Activated CD4-positive, CD25-positive, alpha-beta regulatory T cell (primary cell): ENCODE results near the gene HS2ST1.
"Not testable (repeated sequence)": the region's sequence is repeated elsewhere in the genome, so short reads cannot be mapped to it uniquely, and the experiment has no call there.

ENCODE experiments used
- DNase-seq, 4 experiments: peaks; one replicate each; lab custom pipeline; 2025; lab: John Stamatoyannopoulos, UW

The HS2ST1 gene

DNA sequence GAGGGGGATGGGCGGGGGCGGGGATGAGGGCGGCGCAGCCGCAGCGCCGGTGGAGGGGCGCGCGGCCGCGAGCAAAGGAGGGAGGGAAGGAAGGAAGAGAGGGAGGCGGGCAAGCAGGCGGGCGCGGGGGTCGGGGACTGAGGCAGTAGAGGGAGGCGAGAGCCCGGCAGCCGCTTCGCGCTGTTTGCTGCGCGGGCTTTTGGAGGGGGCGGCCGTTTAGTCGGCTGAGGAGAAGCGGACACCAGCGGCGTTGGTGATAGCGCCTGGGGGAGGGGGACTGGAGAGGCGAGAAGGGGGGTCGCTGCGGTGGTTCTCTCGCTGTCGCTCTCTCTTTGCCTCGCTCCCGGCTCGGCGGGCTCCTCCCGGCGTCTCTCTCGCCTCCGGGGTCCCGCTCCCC, at the start of gene HS2ST1:
TSS of gene HS2ST1 (plus strand) at position 35 of the 397 bp plus-strand sequence.
- DNase-seq = peak in 1 of 4 experiments; percentile 43

DNA sequence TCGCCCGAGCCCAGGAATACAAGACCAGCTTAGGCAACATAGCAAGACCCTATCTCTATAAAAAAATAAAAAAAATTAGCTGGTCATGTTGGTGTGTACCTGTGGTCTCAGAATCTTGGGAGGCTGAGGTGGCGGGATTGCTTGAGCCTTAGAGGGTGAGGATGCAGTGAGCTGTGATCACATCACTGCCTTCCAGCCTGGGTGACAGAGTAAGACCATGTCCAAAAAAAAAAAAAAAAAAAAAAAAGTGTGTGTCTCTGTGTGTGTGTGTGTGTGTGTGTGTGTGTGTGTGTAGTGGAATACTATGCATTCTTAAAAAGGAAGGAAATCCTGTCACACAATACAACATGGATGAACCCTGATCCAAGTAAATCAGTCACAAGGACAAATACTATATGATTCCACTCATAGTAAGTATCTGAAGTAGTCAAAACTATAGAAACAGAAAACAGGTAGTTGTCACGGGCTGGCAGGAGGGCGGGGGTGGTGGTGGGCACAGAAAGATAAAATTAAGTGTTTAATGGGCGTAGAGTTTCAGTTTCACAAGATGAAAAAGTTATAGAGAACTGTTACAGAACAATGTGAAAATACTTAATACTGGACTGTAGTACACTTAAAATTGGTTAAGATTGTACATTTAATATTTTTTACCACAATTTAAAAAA, 48.3 kb upstream of the HS2ST1 start:
- DNase-seq = no peak

DNA sequence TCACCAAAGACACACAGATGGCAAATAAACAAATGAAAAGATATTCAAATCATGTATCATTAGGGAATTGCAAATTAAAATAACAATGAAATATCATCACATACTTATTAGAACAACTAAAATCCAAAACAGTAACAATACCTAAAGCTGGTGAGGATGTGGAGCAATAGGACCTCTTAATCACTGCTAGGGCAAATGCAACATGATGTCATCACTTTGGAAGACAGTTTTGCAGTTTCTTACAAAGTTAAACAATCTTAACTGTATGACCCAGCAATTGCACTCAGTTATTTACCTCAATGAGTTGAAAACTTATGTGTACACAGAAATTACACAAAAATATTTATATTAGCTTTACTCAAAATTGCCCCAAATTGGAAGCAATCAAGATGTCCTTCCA, 47.8 kb upstream of the HS2ST1 start:
- DNase-seq = no peak

DNA sequence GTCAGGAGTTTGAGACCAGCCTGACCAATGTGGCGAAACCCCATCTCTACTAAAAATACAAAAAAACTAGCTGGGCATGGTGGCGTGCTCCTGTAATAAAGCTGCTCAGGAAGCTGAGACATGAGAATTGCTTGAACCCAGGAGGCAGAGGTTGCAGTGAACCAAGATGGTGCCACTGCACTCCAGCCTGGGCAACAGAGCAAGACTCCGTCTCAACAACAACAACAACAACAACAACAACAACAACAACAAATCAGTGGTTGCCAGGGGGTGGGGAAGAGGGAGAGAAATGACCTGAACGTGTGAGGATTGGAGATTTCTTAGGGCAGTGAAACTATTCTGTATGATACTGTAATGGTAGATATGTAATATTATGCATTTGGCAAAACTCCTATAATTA, 47.2 kb upstream of the HS2ST1 start:
- not testable (repeated sequence) for DNase-seq

DNA sequence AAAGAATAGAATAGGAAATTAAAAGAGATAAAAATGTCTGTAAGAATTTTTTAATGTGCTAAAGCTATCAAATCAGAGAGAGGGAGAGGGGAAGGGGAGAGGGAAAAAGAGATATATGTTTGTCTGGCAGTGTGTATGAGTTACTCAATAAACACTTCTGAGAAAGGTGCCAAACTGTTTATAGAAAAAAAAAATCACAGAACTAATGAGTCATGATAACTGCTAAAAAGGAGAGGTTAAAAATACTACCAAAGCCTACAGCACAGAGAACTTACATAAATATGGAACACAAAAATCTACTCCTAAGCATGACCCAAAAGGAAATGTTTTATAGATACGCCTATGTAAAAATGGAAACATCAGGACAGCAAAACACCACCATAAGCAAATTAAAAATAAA, 46.0 kb upstream of the HS2ST1 start:
- no peak for DNase-seq

DNA sequence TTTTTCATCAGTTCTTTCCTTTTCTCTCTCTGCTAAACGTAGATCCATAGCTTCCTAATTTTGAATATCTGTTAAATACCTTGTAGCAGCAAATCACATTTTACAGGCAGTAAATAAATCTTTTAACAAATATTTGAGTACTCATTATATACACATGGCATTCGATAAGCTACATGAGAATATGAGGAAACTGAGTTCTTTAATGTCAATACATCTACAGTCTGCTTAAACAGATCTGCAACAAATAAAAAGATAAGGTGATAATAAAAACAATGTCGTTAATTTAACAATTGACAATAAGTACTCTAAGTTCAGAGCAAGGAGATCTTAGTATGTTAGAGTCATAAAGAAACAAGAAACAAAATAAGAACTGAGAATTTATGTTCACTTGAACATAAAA, 43.4 kb upstream of the HS2ST1 start:
- DNase-seq = no peak

DNA sequence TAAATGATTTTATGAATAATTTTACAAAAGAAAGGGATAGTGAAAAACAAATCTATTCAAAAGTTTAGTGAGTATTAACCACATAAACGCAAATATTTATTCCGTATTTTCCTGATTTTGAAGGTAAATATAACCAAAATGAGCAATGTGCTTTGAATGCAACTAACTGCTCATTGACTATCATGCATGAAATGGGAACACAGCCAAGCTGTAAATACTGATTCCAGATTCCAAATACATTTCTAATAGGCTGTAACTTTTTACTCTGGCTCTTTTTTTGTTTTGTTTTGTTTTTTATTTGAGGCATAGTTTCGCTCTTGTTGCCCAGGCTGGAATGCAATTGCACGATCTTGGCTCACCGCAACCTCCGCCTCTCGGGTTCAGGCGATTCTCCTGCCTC, 42.3 kb upstream of the HS2ST1 start:
- DNase-seq = no peak

DNA sequence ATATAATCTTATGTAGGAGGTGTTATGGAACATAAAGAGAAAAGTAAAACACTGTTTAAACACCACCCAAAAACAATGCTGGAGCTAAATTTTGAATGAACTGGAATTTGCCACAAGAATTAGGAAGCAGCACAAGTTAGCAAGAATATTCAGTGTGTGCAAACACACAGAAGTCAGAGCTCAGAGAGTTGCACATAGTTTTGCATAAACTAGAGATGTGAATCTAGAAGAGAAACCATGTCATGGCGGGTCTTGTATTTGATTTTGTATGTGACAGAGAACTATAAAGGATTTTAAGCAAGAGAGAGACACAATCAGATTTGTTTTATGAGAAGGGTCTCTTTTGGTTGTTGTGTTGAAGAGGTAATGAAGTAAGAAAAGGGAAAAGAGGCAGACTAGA, 38.7 kb upstream of the HS2ST1 start:
- DNase-seq = no peak

DNA sequence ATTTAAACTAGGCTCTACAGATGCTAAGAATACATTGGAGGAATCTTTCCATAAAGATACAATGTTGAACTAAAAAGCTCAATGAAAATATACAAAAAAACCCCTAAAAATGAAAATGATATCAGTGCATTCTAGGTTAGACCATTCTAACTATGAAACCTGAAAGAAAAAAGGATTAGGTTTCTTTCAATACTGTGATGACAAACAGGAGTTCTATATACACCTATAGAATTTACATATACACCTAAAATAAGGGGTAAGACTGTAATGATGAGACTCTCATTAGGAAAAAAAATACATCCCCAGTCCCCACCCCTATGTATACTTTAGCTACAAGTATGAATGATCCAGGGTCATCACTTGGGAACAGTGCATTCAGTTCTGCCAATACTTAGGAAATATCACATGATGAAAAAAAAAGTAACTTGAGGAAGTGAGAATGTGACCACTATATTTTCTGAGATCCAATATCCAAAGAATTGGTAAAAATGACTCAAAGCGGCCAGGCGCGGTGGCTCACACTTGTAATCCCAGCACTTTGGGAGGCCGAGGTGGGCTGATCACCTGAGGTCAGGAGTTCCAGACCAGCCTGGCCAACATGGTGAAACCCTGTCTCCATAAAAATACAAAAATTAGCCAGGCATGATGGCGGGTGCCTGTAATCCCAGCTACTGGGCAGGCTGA, 26.8 kb upstream of the HS2ST1 start:
- DNase-seq = no peak

DNA sequence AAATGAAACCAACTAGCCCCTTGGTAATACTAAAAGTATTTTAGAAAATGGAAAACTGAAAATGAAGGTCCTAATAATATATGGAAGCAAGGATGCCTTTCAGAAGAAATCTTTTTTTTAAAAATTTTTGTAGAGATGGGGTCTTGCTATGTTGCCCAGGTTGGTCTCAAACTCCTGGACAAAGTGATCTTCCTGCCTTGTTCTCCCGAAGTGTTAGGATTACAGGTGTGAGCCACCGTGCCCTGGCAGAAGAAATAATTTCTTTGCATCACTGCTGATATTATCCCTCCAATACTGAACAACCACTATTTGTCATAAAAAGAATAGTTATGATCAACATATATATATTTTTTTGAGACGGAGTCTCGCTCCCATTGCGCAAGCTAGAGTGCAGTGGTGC, 26.1 kb upstream of the HS2ST1 start:
- no peak for DNase-seq

DNA sequence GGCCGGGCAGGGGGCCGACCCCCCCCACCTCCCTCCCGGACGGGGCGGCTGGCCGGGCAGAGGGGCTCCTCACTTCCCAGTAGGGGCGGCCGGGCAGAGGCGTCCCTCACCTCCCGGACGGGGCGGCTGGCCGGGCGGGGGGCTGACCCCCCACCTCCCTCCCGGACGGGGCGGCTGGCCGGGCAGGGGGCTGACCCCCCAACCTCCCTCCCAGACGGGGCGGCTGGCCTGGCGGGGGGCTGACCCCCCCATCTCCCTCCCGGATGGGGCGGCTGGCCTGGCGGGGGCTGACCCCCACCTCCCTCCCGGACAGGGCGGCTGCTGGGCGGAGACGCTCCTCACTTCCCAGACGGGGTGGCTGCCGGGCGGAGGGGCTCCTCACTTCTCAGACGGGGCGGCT, 15.0 kb upstream of the HS2ST1 start:
- DNase-seq = not testable (repeated sequence)

DNA sequence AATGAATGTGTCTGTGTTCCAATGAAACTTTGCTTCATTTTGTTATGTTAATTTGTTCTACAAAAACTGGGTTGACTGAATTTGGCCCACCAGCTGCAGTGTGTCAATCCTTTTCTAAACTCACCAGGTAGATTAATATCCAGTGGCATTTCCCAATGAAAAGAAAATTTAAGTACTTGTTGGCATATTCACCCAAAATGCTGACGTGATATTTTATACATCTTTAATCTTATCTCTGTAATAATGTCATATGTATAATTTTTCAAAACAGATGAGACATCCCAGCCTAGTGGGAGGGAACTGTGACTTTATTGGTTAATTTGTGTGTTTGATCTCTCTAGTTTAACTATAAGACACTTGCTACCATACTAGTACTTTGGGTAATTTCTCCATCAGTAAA, 8.6 kb upstream of the HS2ST1 start:
- DNase-seq = no peak

DNA sequence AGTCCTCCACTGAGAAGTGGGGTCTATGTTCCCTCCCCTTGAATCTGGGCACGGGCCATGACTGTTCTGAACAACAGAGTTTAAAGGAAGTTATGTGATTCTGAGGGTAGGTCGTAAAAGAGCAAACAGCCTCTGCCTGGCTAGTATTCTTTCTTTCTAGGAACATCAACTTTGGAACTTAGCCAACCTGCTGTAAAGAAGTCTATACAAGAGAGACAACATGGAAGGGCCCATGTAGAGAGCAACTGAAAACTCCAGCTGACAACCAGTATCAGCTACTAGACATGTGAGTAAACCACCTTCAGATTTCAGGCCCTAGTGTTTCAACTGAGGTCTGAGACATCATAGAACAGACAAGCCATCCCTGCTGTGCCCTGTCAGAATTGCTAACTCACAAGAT, 8.0 kb upstream of the HS2ST1 start:
- no peak for DNase-seq

DNA sequence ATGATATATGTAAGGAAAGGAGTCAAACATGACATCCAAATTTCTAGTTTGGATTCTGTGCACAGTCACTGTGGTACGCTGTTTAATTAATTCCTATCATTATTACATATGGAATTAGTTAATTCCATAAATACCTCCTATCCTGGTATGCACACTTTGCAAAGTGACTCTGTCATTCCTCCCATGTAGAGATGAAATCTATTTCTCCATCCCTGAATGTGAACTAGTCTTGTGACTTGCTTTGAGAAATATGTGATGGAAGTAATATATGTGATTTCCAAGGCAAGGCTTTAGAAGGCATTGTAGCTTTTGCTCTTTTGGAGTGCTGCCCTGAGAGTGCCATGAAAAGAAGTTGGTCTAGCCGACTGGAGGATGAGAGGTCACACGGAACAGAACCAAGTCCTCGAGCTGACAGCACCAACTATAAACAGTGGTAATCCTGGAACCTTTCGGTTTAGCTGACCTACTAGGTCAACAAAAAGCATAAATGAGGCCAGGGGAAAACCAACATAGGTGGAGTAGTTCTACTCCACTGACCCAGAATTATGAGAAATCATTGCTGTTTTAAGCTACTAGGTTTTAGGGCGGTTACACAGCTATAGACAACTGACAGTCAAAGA, 2.0 kb upstream of the HS2ST1 start:
- DNase-seq = no peak

DNA sequence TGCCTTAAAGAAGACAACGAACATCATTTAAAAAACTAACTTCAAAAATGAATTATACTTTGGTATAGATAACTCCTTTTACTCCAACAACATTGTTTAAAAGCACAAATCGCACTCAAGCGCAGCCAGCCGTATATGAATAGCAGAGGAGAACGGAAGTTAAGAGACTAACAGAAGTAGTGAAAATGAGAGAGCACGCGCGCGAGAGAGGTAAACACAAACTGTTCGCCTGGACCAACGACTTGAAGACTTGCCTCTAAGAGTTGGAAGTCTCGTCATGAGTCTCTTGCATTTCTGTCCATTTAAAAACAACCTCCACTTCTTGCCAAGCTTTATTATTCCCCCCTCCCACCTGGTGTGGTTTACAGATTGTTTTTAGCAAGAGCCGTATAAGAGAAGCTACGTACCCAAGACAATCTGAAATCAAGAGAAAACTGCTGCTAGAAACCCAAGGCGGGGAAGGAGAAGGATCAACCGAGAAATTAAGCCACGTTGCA, 988 bp upstream of the HS2ST1 start:
- peak in 1 of 4 experiments; percentile 16 for DNase-seq

DNA sequence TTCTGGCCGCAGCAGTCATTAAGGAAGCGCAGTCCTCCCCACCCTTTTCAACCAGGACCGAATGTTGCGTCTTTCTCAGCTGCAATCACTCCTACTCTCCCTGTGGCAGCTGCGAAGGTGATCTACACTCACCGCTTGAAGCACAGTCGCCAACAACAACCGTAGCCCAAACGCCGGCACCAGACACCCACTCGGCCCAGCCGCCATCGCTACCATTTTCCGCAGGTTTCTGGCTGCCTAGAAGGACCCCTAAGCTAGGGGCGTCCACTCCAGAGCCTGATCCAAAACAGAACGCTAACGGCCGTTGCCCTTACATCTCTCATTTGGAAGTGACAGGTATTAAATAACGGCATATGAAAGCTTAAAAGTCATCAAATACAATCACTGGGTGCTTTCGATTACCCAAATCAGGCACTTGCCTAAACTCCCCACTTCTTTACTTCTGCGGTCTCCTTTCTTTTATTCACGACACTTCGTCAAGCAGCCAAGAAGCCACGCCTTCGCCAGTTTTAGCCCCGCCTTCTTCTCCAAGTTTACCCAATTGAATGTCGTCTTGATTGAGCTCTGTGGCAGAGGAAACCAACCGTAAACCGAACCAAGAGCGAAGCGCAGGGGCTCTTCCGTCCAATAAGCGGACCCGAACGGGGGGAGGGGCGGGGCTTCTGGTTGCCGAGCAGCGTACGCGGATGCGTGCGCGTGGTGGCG, 387 bp upstream of the HS2ST1 start, which contains the start of gene SELENOF:
TSS of gene SELENOF (minus strand) at position 231 of the 705 bp plus-strand sequence. CDS start at position 216, 15 bp downstream.
- peak; percentile 97 to 99 (median 98) for DNase-seq

DNA sequence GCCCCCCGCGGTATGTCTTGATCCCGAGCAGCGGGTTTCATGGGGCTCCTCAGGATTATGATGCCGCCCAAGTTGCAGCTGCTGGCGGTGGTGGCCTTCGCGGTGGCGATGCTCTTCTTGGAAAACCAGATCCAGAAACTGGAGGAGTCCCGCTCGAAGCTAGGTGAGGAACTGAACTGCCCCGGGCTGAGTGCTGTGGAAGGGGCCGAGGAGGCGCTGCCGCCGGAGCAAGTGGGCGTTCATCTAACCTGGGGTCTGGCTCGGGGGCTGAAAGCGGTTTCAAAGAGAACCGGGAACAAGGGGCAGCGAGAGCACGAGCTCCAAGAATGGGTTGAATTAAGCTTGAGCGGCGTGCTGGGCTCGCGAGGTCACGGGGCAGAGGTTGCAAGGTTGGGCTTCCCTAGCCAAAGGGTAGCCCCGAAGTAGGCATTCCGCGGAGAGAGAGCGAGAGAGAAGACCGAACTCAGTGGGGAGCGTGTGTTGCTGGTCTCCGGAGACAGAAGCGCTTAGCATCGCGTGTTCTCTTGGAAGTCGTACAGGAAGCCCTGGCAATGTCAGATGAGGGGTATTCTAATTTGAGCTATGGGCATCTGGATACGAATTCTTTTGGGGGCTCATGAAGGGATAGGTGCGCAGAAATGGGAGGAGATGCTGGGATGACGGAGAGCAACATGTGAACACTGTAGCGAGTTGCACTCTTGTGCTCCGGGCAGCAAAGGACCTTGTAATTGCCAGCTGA, 732 bp downstream of the HS2ST1 start:
- DNase-seq = peak in 2 of 4 experiments; percentile 27 to 30

DNA sequence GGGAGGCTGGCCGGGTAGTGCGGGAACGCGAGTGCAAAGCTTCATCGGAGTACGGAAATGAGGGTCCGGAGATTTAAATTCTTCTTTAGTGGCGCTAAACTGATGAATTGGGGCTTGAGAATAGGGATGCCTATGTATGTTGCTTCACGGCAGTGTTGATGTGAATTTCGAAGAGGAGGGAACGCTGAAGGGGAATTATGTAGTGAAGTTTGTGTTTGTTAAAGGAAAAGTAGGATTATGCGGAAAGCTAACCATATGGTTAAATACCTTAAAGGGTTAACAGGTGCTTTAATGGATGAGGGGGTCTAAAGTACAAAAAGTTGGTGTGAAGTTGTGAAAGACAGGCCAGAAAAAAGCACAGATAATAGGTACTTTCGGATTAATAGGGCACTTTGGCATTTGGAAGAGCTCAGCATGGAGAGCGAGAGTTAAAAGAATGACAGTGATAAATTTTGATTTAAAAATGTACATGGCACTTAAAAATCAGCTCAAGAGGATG, 1.4 kb downstream of the HS2ST1 start:
- DNase-seq = no peak

DNA sequence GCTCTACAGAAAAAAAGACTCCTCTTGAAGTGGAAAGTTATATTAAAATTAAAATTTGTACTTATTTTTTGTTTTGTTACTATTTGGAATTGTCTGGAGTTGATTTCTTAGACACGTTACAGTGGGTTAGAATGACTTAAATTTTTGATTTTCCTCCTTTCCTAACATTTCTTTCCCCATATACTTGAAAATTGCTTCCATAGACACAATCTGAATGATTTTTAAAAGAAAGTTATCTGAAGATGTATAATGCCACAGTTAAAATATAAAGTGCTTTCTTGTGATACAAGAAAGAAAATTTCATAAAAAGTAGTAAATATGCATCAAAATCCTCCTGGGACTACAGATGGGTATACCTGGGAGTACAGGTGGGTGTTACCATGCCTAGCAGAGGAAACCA, 2.3 kb downstream of the HS2ST1 start:
- no peak for DNase-seq

DNA sequence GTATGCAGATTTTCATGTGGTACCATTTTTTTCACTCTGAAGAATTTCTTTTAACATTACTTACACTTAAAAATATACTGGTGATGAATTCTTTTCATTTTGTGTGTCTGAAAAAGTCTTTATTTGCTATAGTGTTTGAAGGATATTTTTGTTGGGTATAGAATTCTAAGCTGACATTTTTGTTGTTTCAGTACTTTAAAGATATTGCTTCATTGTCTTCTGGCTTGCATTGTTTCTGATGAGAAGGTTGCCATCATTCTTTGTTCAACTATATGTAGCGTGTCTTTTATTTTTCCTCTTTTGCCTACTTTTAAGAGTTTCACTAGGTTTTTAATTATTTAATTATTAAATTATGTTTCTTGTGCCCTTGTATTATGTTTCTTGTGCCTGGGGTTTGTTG, 8.0 kb downstream of the HS2ST1 start:
- no peak for DNase-seq

DNA sequence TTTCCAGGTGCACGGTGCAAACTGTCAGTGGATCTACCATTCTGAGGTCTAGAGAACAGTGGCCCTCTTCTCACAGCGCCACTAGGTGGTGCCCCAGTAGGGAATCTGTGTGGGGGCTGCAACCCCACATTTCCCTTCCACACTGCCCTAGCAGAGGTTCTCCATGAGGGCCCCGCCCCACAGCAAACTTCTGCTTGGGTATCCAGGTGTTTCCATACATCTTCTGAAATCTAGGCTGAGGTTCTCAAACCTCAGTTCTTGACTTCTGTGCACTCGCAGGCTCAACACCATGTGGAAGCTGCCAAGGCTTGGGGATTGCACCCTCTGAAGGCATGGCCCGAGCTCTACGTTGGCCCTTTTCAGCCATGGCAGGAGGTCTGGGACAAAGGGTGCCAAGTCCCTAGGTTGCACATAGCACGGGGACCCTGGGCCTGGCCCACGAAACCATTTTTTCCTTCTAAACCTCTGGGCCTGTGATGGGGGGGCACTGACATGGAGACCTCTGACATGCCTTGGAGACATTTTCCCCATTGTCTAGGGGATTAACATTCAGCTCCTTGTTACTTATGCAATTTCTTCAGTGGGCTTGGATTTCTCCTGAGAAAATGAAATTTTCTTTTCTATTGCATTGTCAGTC, 10.0 kb downstream of the HS2ST1 start:
- no peak for DNase-seq
